ENCODE data around the gene RNF144B.

The RNF144B gene

GRCh38 chr6:18485660-18486435, 98.7 kb downstream of the RNF144B start:
- DNase-seq (ENCODE audit: low read depth, low spot score): no peak

GRCh38 chr6:18488004-18488403, 100.9 kb downstream of the RNF144B start:
- DNase-seq (ENCODE audit: low read depth, low spot score): peak; percentile 83

- DNase-seq (ENCODE audit: low read depth, low spot score): peak; percentile 88
Measured at GRCh38 chr6:18488526-18489270, 101.5 kb downstream of the RNF144B start.

GRCh38 chr6:18489335-18489734, 102.2 kb downstream of the RNF144B start:
- no peak for DNase-seq (ENCODE audit: low read depth, low spot score)

- DNase-seq (ENCODE audit: low read depth, low spot score): peak; percentile 92
Measured at GRCh38 chr6:18491308-18492045, 104.3 kb downstream of the RNF144B start.

GRCh38 chr6:18492972-18493371, 105.8 kb downstream of the RNF144B start:
- DNase-seq (ENCODE audit: low read depth, low spot score): no peak

- DNase-seq (ENCODE audit: low read depth, low spot score): peak; percentile 39
Measured at GRCh38 chr6:18493382-18493891, 106.3 kb downstream of the RNF144B start.

DNA sequence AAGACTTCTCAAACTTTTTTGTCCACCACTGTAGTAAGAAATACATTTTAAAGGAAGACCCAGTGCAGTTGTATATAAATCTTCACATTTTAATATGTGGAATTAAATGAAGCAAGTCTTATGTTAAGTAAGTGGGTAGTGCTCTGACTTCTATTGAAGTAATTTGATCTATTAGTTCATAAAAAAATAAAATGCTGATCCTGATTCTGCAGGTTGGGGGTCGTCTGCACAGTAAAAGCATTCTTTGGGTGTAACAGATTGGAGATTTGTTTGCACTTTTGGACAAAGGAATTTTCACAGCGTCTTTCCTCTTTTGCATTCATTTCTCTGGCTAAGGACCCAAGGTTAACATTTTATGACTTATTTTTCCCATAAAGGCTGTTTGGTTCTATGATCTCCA, 106.8 kb downstream of the RNF144B start:
- no peak for DNase-seq (ENCODE audit: low read depth, low spot score)

DNA sequence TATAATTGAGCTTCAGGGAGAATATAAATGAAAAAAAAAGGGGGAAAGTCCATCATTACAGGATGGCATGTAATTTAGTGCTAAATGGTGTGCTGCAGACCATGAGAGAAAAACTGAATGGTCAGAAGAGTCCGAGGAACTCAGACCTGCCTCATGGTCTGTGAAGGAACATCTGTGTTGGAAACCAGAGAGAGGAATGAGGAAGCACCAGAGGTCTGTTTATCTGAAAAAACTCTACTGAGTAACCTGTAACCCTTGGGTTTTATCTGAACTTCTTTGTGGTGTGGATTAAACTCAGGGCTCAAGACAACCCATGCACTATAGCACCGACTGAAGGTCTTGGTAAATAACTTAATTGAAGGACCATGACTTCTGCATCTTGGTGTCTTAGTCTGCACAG, 108.1 kb downstream of the RNF144B start:
- DNase-seq (ENCODE audit: low read depth, low spot score): no peak

- DNase-seq (ENCODE audit: low read depth, low spot score): peak; percentile 91
Measured at GRCh38 chr6:18496462-18496861, 109.3 kb downstream of the RNF144B start.

- DNase-seq (ENCODE audit: low read depth, low spot score): peak; percentile 75
Measured at GRCh38 chr6:18497006-18497405, 109.9 kb downstream of the RNF144B start.

- no peak for DNase-seq (ENCODE audit: low read depth, low spot score)
Measured at GRCh38 chr6:18498408-18498807, 111.3 kb downstream of the RNF144B start.

DNA sequence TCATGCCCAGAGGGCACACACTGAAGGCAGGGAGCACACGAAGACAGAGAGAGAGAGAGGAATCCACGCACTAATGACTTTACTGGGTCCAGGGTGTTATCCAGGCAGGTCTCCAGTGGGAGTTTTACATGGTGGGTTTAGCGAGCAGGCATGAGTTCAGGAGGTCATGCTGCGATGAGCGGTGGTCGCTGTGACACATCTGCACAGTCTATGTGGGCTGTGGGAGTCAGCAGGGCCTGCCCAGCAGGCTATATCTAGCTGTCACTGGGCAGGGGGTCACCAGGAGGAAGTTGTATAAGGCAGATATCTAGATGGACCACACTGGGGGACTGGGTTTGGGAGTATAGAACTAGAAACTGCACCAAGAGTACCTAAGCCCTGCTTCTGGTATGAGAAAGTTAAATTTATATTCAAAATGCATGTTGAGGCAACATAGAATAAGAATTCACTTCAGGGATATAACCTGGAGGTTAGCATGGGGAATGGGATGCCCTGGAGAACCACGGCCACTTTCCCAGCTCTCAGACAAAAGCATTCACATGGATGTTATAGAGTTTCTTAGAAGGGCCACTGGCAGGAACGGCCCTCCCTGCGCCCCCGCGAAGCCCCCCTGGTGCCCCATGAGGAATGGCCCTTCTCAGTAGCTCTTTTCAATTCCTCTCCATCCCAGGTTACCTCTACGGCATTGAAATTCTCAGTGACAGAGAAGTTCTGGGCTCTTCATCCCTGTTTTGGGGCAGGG, 113.9 kb downstream of the RNF144B start:
- DNase-seq (ENCODE audit: low read depth, low spot score): no peak

DNA sequence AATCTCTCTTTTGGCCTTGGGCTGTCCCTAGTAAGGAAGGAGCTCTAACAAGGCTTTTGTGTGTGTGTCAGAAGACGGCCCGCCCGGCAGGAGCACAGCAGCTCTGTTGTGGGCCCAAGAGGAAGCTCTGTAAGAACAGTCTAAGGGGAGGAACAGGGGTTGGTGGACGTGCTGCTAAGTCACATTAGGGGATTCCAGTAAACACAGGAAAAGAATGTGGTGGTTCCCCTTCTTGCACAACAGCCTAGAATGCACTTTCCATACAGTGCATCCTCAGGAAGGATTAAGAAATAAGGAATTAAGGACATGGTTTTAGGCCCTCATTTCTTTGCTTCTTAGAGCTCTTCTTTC, 114.5 kb downstream of the RNF144B start:
- peak; percentile 39 for DNase-seq (ENCODE audit: low read depth, low spot score)

GRCh38 chr6:18503206-18503592, 116.0 kb downstream of the RNF144B start:
- no peak for DNase-seq (ENCODE audit: low read depth, low spot score)

GRCh38 chr6:18503593-18504231, 116.6 kb downstream of the RNF144B start:
- peak; percentile 87 for DNase-seq (ENCODE audit: low read depth, low spot score)

DNA sequence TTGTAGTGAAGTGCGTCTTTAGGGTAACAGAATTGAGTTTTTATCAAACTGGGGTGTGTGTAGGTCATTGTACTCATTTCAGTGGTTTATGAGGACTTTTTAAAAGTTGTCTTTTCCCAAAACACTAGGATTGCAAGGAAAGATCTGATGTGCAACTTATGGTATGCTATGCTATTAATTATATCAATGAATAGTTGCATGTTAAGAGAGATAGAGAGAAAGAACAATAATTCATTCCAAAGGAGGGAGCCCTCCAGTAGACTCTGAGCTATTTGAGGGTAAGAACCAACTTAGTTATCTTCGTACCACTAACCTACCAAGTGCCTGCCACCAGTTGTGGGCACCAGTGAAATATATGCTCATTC, 117.1 kb downstream of the RNF144B start:
- DNase-seq (ENCODE audit: low read depth, low spot score): no peak

DNA sequence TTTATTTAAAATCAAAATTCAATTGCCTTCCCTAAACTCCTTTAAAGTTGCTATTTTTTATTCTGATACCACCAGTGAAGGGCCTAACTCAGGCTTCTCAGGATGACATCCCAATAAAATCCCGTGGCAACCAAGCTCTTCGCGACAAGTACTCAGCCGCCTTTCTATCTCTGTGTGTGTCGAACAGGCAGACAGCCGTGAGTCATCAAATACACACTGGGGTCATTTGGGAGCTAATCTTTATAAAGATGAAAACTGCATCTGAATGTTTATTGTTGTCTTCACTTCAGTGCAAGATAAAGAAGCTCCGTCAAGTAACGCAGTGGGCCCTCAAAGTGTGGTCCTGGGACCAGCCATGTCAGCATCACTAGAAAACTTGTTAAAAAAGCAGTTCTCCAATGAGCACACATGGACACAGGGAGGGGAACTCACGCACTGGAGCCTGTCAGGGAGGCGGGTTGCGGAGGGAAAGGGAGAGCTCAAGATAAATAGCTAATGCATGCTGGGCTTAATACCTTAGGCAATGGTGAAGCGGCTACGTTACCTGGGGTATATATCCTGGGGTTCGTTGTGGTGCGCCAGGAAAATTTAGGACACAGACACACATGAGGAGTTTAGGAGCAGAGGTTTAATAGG, 119.3 kb downstream of the RNF144B start:
- DNase-seq (ENCODE audit: low read depth, low spot score): peak; percentile 44

DNA sequence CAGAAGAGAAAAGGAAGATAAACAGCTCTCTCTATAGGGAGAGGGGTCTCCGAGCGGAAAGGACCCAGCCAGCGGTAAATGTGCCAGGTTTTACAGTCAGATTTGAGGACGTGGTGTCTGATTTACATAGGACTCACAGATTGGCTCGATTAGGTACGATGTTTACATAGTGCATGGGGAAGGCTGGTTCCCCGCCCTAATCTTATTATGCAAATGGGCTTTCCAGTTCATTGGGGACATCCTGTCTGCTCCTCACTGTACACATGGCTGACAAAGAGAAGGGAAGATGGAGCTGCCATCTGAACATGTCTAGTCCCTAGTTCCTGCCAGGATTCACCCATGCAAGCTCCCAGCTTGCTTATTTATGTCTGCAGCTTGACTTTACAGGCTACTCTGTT, 119.9 kb downstream of the RNF144B start:
- DNase-seq (ENCODE audit: low read depth, low spot score): no peak

- DNase-seq (ENCODE audit: low read depth, low spot score): no peak
Measured at GRCh38 chr6:18507561-18507960, 120.4 kb downstream of the RNF144B start.

Data from astrocyte of the hippocampus (primary cell).